TTC549 (cell line): ENCODE measurements around the gene KCNIP4.

Experiments
- FAIRE-seq: peaks from 2 replicates; lab custom pipeline; 2012; peaks lifted over from hg19 to GRCh38; lab: Jason Lieb, UNC

KCNIP4 gene

GRCh38 chr4:21184788-21185187 is 763.8 kb downstream of the KCNIP4 start:
- no peak for FAIRE-seq

- FAIRE-seq: no peak
Measured at GRCh38 chr4:21181716-21182115, 766.9 kb downstream of the KCNIP4 start.

GRCh38 chr4:21177871-21178270 is 770.7 kb downstream of the KCNIP4 start:
- no peak for FAIRE-seq

- no peak for FAIRE-seq
Measured at GRCh38 chr4:21177092-21177491, 771.5 kb downstream of the KCNIP4 start.

- no peak for FAIRE-seq
Measured at GRCh38 chr4:21167711-21168110, 780.9 kb downstream of the KCNIP4 start.

- no peak for FAIRE-seq
Measured at GRCh38 chr4:21155367-21155766, 793.2 kb downstream of the KCNIP4 start.

- FAIRE-seq: no peak
Measured at GRCh38 chr4:21139327-21139726, 809.2 kb downstream of the KCNIP4 start.

GRCh38 chr4:21136051-21136630 is 812.4 kb downstream of the KCNIP4 start:
- no peak for FAIRE-seq

- no peak for FAIRE-seq
Measured at GRCh38 chr4:21134994-21135393, 813.6 kb downstream of the KCNIP4 start.

- FAIRE-seq: no peak
Measured at GRCh38 chr4:21130606-21131005, 818.0 kb downstream of the KCNIP4 start.

GRCh38 chr4:21126014-21126512 is 822.5 kb downstream of the KCNIP4 start:
- no peak for FAIRE-seq

GRCh38 chr4:21118301-21118700 is 830.3 kb downstream of the KCNIP4 start:
- FAIRE-seq: no peak

- FAIRE-seq: no peak
Measured at GRCh38 chr4:21117541-21118180, 830.9 kb downstream of the KCNIP4 start.

- no peak for FAIRE-seq
Measured at GRCh38 chr4:21113496-21114223, 834.9 kb downstream of the KCNIP4 start.

GRCh38 chr4:21102667-21103066 is 845.9 kb downstream of the KCNIP4 start:
- FAIRE-seq: no peak

GRCh38 chr4:21097865-21098264 is 850.7 kb downstream of the KCNIP4 start:
- no peak for FAIRE-seq

GRCh38 chr4:21097026-21097425 is 851.5 kb downstream of the KCNIP4 start:
- FAIRE-seq: no peak

GRCh38 chr4:21092531-21092930 is 856.0 kb downstream of the KCNIP4 start:
- FAIRE-seq: no peak

- no peak for FAIRE-seq
Measured at GRCh38 chr4:21090094-21090666, 858.4 kb downstream of the KCNIP4 start.

GRCh38 chr4:21083413-21083812 is 865.2 kb downstream of the KCNIP4 start:
- FAIRE-seq: no peak

- no peak for FAIRE-seq
Measured at GRCh38 chr4:21077967-21078366, 870.6 kb downstream of the KCNIP4 start.

GRCh38 chr4:21067351-21067750 is 881.2 kb downstream of the KCNIP4 start:
- no peak for FAIRE-seq

GRCh38 chr4:21061902-21062301 is 886.7 kb downstream of the KCNIP4 start:
- FAIRE-seq: no peak
